ENCODE measurements around the gene CATSPERZ. TPM values are rescaled to one million over a fixed set of nuclear protein-coding genes. Genes with fewer than 3 reads are reported as not detected.

CATSPERZ gene
- total RNA-seq, 2 donors from 2014 or later: 0.56 TPM; not detected in 1

GRCh38 chr11:64268893-64269539 lies 31.1 kb upstream of the CATSPERZ start:
- Histone ChIP-seq H3K27ac (peak overlapping the region; percentile 98), H3K9me3 (no peaks in the 10 kb centered on the region), H3K4me3 (peak overlapping the region; percentile 67), H3K36me3 (peaks cover 16% of the 10 kb centered on the region), H3K4me1 (peaks cover 27% of the 10 kb centered on the region), H3K27me3 (no peaks in the 10 kb centered on the region), H3K9ac (ENCODE audit: low read depth in 2 of 2, low read length in 2 of 2) (peak overlapping the region; percentile 80 to 94)
- intact Hi-C loops (cut with DNase I): loop anchor here (2.0 kb wide), 1 partner anchor 34 kb away; no protein-coding TSS in a partner anchor
- TF ChIP-seq CTCF (IDR thresholded peaks at IDR 0.05): no peak
- DNase-seq: peak; percentile 71

GRCh38 chr11:64269540-64270220 lies 30.5 kb upstream of the CATSPERZ start:
- Histone ChIP-seq H3K9ac (ENCODE audit: low read depth in 2 of 2, low read length in 2 of 2) (peak overlapping the region; percentile 80 to 94), H3K4me1 (peaks cover 27% of the 10 kb centered on the region)

GRCh38 chr11:64275031-64275800 lies 24.9 kb upstream of the CATSPERZ start:
- Histone ChIP-seq H3K27ac (no peak overlapping the region), H3K4me1 (peaks cover 11% of the 10 kb centered on the region), H3K4me3 (no peak overlapping the region), H3K9ac (ENCODE audit: low read depth in 2 of 2, low read length in 2 of 2) (no peak overlapping the region), H3K36me3 (no peaks in the 10 kb centered on the region), H3K9me3 (no peaks in the 10 kb centered on the region), H3K27me3 (no peaks in the 10 kb centered on the region)
- intact Hi-C loops (cut with DNase I): no loop called here
- no peak for DNase-seq
- no peak for TF ChIP-seq CTCF (IDR thresholded peaks at IDR 0.05)

More at GRCh38 chr11:64269540-64270220, 30.5 kb upstream of the CATSPERZ start:
- intact Hi-C loops (cut with DNase I): loop anchor here (2.0 kb wide), 1 partner anchor 33 kb away; no protein-coding TSS in a partner anchor
- Histone ChIP-seq H3K27me3 (no peaks in the 10 kb centered on the region), H3K9me3 (no peaks in the 10 kb centered on the region), H3K4me3 (peak overlapping the region; percentile 67), H3K36me3 (peaks cover 10% of the 10 kb centered on the region), H3K27ac (peak overlapping the region; percentile 98)
- DNase-seq: peak; percentile 97
- TF ChIP-seq CTCF (IDR thresholded peaks at IDR 0.05): no peak

- H3K4me3 ChIP-seq: no peak overlapping the region
- H3K27me3 ChIP-seq: no peaks in the 10 kb centered on the region
- no peak for DNase-seq
- H3K36me3 ChIP-seq: no peaks in the 10 kb centered on the region
- peaks cover 11% of the 10 kb centered on the region for H3K4me1 ChIP-seq
- no peak overlapping the region for H3K27ac ChIP-seq
- intact Hi-C loops (cut with DNase I): no loop called here
- no peak overlapping the region for H3K9ac ChIP-seq (ENCODE audit: low read depth in 2 of 2, low read length in 2 of 2)
- no peaks in the 10 kb centered on the region for H3K9me3 ChIP-seq
- TF ChIP-seq CTCF (IDR thresholded peaks at IDR 0.05): no peak
Observed at GRCh38 chr11:64275841-64276240, 24.3 kb upstream of the CATSPERZ start.

- intact Hi-C loops (cut with DNase I): no loop called here
- Histone ChIP-seq H3K36me3 (no peaks in the 10 kb centered on the region), H3K9ac (ENCODE audit: low read depth in 2 of 2, low read length in 2 of 2) (peak overlapping the region; percentile 32 to 41), H3K4me3 (no peak overlapping the region), H3K4me1 (peaks cover 11% of the 10 kb centered on the region), H3K27ac (peak overlapping the region; percentile 68), H3K27me3 (no peaks in the 10 kb centered on the region), H3K9me3 (no peaks in the 10 kb centered on the region)
- DNase-seq: peak; percentile 85
- TF ChIP-seq CTCF (IDR thresholded peaks at IDR 0.05): no peak
Observed at GRCh38 chr11:64276653-64277431, 23.3 kb upstream of the CATSPERZ start.
